C4-2B (cell line): ENCODE measurements around the gene NATD1.

Experiments used
- CTCF ChIP-seq: fragments of 450-650 bp; conservative IDR thresholded peaks from 2 replicates; pipeline ENCODE4 v1.5.1; 2017; ENCODE audit warnings: mild to moderate bottlenecking
- ZFX ChIP-seq: fragments of 450-650 bp; IDR thresholded peaks from 2 replicates; pipeline ENCODE4 v1.6.1; 2017

GRCh38 chr17:21233581-21234347, 19.4 kb downstream of the NATD1 start:
- TF ChIP-seq CTCF, result no peak
- no peak for TF ChIP-seq ZFX
